ENCODE measurements around the gene PPM1G.
"Not testable (repeated sequence)": the region's sequence is repeated elsewhere in the genome, so short reads cannot be mapped to it uniquely, and the experiment has no call there.

Gene PPM1G

GRCh38 chr2:27435628-27436027 is 26.2 kb upstream of the PPM1G start:
- intact Hi-C loops (cut with DNase I; ENCODE audit: low total_unique reads): no loop called here
- peaks cover 76 to 80% (median 78%) of the 10 kb centered on the region in 3 donors for H3K36me3 ChIP-seq

GRCh38 chr2:27431395-27431794 is 22.0 kb upstream of the PPM1G start:
- intact Hi-C loops (cut with DNase I; ENCODE audit: low total_unique reads): no loop called here
- Histone ChIP-seq H3K27ac (peak overlapping the region in 1 of 2 donors; percentile 92), H3K36me3 (peaks cover 34 to 38% (median 36%) of the 10 kb centered on the region in 3 donors), H3K4me3 (no peak overlapping the region), H3K4me1 (peaks cover 4 to 43% (median 27%) of the 10 kb centered on the region in 4 donors), H3K27me3 (no peaks in the 10 kb centered on the region), H3K9me3 (no peaks in the 10 kb centered on the region)
- peak in 1 of 2 donors; percentile 15 for DNase-seq
- TF ChIP-seq CTCF (IDR thresholded peaks at IDR 0.05): no peak

More at GRCh38 chr2:27435628-27436027, 26.2 kb upstream of the PPM1G start:
- Histone ChIP-seq H3K27me3 (no peaks in the 10 kb centered on the region), H3K4me3 (no peak overlapping the region), H3K27ac (no peak overlapping the region), H3K9me3 (no peaks in the 10 kb centered on the region), H3K4me1 (peaks cover 0 to 29% (median 17%) of the 10 kb centered on the region in 4 donors)
- TF ChIP-seq CTCF (IDR thresholded peaks at IDR 0.05): no peak
- DNase-seq: no peak

- intact Hi-C loops (cut with DNase I; ENCODE audit: low total_unique reads): loop anchor here (2.0 to 5.0 kb wide), 2 partner anchors 20 to 47 kb away; partner anchors contain the start of genes PPM1G and ZNF513
Measured at GRCh38 chr2:27428978-27429541, 19.7 kb upstream of the PPM1G start.

GRCh38 chr2:27428213-27428977 is 19.0 kb upstream of the PPM1G start, which contains the start of gene NRBP1:
Gene NRBP1 (plus strand): TSS chr2:27428631. CDS start chr2:27433274, 4,643 bp downstream.
- no peak for TF ChIP-seq CTCF (IDR thresholded peaks at IDR 0.05)
- H3K9me3 ChIP-seq: no peaks in the 10 kb centered on the region
- peak within 1 kb of the TSS; percentile 92 to 95 for H3K27ac ChIP-seq
- intact Hi-C loops (cut with DNase I; ENCODE audit: low total_unique reads): loop anchor here (2.0 to 5.0 kb wide), 2 partner anchors 20 to 46 kb away; partner anchors contain the start of genes PPM1G and ZNF513
- peaks cover 4 to 41% (median 26%) of the 10 kb centered on the region in 4 donors for H3K4me1 ChIP-seq
- H3K4me3 ChIP-seq: peak within 1 kb of the TSS; percentile 71 to 85
- peaks cover 4 to 8% (median 6%) of the 10 kb centered on the region in 3 donors for H3K36me3 ChIP-seq
- DNase-seq: peak; percentile 88 to 96
- no peaks in the 10 kb centered on the region for H3K27me3 ChIP-seq

More at GRCh38 chr2:27428978-27429541, 19.7 kb upstream of the PPM1G start:
- TF ChIP-seq CTCF (IDR thresholded peaks at IDR 0.05): no peak
- Histone ChIP-seq H3K4me1 (peaks cover 4 to 43% (median 26%) of the 10 kb centered on the region in 4 donors), H3K36me3 (peaks cover 11 to 15% (median 12%) of the 10 kb centered on the region in 3 donors), H3K9me3 (no peaks in the 10 kb centered on the region), H3K27ac (peak overlapping the region; percentile 92 to 95), H3K27me3 (no peaks in the 10 kb centered on the region), H3K4me3 (peak overlapping the region; percentile 71 to 85)
- DNase-seq: peak; percentile 76 to 88

- TF ChIP-seq CTCF (IDR thresholded peaks at IDR 0.05): no peak
- H3K27ac ChIP-seq: peak overlapping the region; percentile 92 to 95
- DNase-seq: no peak
- H3K36me3 ChIP-seq: peaks cover 0 to 2% (median under 1%) of the 10 kb centered on the region in 3 donors
- H3K27me3 ChIP-seq: no peaks in the 10 kb centered on the region
- peaks cover 4 to 36% (median 24%) of the 10 kb centered on the region in 4 donors for H3K4me1 ChIP-seq
- H3K4me3 ChIP-seq: peak overlapping the region; percentile 71 to 85
- intact Hi-C loops (cut with DNase I; ENCODE audit: low total_unique reads): loop anchor here (2.0 to 5.0 kb wide), 2 partner anchors 19 to 46 kb away; partner anchors contain the start of genes PPM1G and ZNF513
- H3K9me3 ChIP-seq: no peaks in the 10 kb centered on the region
Measured at GRCh38 chr2:27427863-27428212, 18.4 kb upstream of the PPM1G start.

- H3K36me3 ChIP-seq, H3K27ac ChIP-seq, H3K4me3 ChIP-seq, H3K9me3 ChIP-seq, DNase-seq, H3K4me1 ChIP-seq, H3K27me3 ChIP-seq: not testable (repeated sequence)
- intact Hi-C loops (cut with DNase I; ENCODE audit: low total_unique reads): loop anchor here (5.0 kb wide), 1 partner anchor 43 kb away; the partner anchor contains the start of gene ZNF513
Measured at GRCh38 chr2:27425039-27425438, 15.6 kb upstream of the PPM1G start.
